H1 (cell line): ENCODE results near the gene SLIT3. TPM values are rescaled to one million over a fixed set of nuclear protein-coding genes. Genes with fewer than 3 reads are reported as not detected.

Experiments
- CBX5 ChIP-seq: fragments of 300-800, 300-1000 bp; sonication (generic); IDR thresholded peaks from 2 replicates; pipeline ENCODE4 v1.7.1; 2016; ENCODE audit warnings: antibody characterized with exemption, low read length, low read depth
- CREB1 ChIP-seq: IDR thresholded peaks from 2 replicates; pipeline ENCODE4 v1.6.1; 2012; ENCODE audit warnings: inconsistent platforms
- GTF2F1 ChIP-seq: IDR thresholded peaks from 2 replicates; pipeline ENCODE4 v1.6.1; 2012; ENCODE audit warnings: low read depth, low read length, improper control_type of control experiment, borderline replicate concordance
- KDM4A ChIP-seq: IDR thresholded peaks from one replicate; pipeline ENCODE4 v1.7.1; 2012; ENCODE audit warnings: low read depth, mild to moderate bottlenecking, moderate library complexity, low read length, inconsistent platforms; ENCODE audit not compliant: severe bottlenecking
- SIX5 ChIP-seq: IDR thresholded peaks from 2 replicates; pipeline ENCODE4 v1.6.1; 2011; ENCODE audit warnings: mild to moderate bottlenecking, low read depth, low read length
- SUZ12 ChIP-seq: fragments of 200-600 bp; sonication (generic); IDR thresholded peaks from 2 replicates; pipeline ENCODE4 v1.6.1; 2012; ENCODE audit warnings: mild to moderate bottlenecking, inconsistent platforms, low read length, moderate library complexity, mixed read lengths
- polyA plus RNA-seq, 7 experiments: library from polyadenylated mRNA; depleted of rRNA in 3 of 7; stranded (reverse) in 5 of 7; unstranded in 2 of 7; fragments of >200 nt in 5 of 7; fragments of 200-250 nt in 2 of 7; gene quantifications; 1 replicate in 5 of 7; 2 replicates in 1 of 7; 4 replicates in 1 of 7; pipeline versions ENCODE4 v1.2.1 to v1.2.3, GENCODE V29; 2011 to 2013; ENCODE audit warnings: missing spikeins in 2 of 7, mixed read lengths in 2 of 7
- total RNA-seq: library from RNA; stranded (reverse); fragmentation: NEBNext Ultra II Directional; extraction: Animal tissue kit (Norgen Biotek cat#: 25700); gene quantifications from 2 replicates; pipeline ENCODE4 v1.2.1, GENCODE V29; 2021
- TF ChIP-seq, protein P1 (sequence below): fragments of 300-600 bp; sonication (generic); IDR thresholded peaks from 2 replicates; pipeline ENCODE4 v1.7.1; 2012; ENCODE audit warnings: low read length, moderate library complexity, mild to moderate bottlenecking, inconsistent platforms; ENCODE audit not compliant: insufficient replicate concordance
- TF ChIP-seq, protein P2 (sequence below): IDR thresholded peaks from 2 replicates; pipeline ENCODE4 v1.6.1; 2011; ENCODE audit warnings: low read length, improper control_type of control experiment

The SLIT3 gene
- total and polyA plus RNA-seq, 2 of the 8 experiments (the other 6 are each of a cell fraction or from before 2014, with no cell fraction given) = 1.1 to 1.2 TPM

DNA sequence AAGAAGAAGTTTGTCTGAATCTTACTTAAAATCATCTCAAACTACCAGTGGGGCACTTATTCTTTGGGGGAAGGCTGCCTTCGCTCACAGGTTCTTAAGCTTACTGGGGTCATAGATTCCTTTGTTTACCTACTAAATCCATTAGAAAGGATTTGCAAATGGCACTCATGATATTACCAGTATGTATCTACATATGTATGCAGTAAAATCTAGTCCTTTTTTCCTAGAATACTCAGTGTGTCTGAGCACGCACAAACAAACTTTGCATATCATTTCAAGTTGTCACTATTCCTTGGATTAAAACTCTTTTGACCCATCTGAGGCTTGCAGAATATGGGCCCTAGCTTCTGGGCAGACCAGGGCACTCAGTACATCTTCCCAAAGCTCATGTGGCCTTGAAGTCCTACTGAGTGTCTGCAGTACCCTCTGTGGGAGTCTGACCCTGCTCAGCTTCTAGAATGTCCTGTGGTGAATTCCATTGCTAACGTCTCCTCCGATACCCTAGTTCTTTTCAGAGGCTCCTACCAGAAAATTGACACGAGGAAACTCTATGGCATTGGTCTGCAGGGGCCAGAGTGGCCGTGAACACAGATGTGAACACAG is 297.9 kb downstream of the SLIT3 start (continued):
- TF ChIP-seq, protein P1, sequence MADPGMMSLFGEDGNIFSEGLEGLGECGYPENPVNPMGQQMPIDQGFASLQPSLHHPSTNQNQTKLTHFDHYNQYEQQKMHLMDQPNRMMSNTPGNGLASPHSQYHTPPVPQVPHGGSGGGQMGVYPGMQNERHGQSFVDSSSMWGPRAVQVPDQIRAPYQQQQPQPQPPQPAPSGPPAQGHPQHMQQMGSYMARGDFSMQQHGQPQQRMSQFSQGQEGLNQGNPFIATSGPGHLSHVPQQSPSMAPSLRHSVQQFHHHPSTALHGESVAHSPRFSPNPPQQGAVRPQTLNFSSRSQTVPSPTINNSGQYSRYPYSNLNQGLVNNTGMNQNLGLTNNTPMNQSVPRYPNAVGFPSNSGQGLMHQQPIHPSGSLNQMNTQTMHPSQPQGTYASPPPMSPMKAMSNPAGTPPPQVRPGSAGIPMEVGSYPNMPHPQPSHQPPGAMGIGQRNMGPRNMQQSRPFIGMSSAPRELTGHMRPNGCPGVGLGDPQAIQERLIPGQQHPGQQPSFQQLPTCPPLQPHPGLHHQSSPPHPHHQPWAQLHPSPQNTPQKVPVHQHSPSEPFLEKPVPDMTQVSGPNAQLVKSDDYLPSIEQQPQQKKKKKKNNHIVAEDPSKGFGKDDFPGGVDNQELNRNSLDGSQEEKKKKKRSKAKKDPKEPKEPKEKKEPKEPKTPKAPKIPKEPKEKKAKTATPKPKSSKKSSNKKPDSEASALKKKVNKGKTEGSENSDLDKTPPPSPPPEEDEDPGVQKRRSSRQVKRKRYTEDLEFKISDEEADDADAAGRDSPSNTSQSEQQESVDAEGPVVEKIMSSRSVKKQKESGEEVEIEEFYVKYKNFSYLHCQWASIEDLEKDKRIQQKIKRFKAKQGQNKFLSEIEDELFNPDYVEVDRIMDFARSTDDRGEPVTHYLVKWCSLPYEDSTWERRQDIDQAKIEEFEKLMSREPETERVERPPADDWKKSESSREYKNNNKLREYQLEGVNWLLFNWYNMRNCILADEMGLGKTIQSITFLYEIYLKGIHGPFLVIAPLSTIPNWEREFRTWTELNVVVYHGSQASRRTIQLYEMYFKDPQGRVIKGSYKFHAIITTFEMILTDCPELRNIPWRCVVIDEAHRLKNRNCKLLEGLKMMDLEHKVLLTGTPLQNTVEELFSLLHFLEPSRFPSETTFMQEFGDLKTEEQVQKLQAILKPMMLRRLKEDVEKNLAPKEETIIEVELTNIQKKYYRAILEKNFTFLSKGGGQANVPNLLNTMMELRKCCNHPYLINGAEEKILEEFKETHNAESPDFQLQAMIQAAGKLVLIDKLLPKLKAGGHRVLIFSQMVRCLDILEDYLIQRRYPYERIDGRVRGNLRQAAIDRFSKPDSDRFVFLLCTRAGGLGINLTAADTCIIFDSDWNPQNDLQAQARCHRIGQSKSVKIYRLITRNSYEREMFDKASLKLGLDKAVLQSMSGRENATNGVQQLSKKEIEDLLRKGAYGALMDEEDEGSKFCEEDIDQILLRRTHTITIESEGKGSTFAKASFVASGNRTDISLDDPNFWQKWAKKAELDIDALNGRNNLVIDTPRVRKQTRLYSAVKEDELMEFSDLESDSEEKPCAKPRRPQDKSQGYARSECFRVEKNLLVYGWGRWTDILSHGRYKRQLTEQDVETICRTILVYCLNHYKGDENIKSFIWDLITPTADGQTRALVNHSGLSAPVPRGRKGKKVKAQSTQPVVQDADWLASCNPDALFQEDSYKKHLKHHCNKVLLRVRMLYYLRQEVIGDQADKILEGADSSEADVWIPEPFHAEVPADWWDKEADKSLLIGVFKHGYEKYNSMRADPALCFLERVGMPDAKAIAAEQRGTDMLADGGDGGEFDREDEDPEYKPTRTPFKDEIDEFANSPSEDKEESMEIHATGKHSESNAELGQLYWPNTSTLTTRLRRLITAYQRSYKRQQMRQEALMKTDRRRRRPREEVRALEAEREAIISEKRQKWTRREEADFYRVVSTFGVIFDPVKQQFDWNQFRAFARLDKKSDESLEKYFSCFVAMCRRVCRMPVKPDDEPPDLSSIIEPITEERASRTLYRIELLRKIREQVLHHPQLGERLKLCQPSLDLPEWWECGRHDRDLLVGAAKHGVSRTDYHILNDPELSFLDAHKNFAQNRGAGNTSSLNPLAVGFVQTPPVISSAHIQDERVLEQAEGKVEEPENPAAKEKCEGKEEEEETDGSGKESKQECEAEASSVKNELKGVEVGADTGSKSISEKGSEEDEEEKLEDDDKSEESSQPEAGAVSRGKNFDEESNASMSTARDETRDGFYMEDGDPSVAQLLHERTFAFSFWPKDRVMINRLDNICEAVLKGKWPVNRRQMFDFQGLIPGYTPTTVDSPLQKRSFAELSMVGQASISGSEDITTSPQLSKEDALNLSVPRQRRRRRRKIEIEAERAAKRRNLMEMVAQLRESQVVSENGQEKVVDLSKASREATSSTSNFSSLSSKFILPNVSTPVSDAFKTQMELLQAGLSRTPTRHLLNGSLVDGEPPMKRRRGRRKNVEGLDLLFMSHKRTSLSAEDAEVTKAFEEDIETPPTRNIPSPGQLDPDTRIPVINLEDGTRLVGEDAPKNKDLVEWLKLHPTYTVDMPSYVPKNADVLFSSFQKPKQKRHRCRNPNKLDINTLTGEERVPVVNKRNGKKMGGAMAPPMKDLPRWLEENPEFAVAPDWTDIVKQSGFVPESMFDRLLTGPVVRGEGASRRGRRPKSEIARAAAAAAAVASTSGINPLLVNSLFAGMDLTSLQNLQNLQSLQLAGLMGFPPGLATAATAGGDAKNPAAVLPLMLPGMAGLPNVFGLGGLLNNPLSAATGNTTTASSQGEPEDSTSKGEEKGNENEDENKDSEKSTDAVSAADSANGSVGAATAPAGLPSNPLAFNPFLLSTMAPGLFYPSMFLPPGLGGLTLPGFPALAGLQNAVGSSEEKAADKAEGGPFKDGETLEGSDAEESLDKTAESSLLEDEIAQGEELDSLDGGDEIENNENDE = no peak
- TF ChIP-seq CBX5 = no peak
- TF ChIP-seq GTF2F1 = no peak
- no peak for TF ChIP-seq CREB1
- no peak for TF ChIP-seq SIX5
- TF ChIP-seq KDM4A = no peak
- TF ChIP-seq, protein P2, sequence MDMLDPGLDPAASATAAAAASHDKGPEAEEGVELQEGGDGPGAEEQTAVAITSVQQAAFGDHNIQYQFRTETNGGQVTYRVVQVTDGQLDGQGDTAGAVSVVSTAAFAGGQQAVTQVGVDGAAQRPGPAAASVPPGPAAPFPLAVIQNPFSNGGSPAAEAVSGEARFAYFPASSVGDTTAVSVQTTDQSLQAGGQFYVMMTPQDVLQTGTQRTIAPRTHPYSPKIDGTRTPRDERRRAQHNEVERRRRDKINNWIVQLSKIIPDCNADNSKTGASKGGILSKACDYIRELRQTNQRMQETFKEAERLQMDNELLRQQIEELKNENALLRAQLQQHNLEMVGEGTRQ = no peak
- no peak for TF ChIP-seq SUZ12
- TF ChIP-seq, all 59 proteins: peak for 0
